Testis (tissue), 3 donors: ENCODE results near the gene MYO18B. TPM values are rescaled to one million over a fixed set of nuclear protein-coding genes. Genes with fewer than 3 reads are reported as not detected.

ENCODE experiments used
- DNase-seq: peaks from one replicate; pipeline ENCODE4 v3.0.0-alpha.2; 2019
- H3K27ac ChIP-seq, 2 donors: fragments of 200-600 bp; sonication (generic); one replicate each; pipeline ENCODE4 v1.5.1; 2019
- H3K27me3 ChIP-seq: fragments of 200-600 bp; sonication (generic); one replicate; pipeline ENCODE4 v1.5.1; 2019
- H3K36me3 ChIP-seq: fragments of 200-600 bp; sonication (generic); one replicate; pipeline ENCODE4 v1.5.1; 2017; ENCODE audit warnings: low read depth; ENCODE audit errors: missing control alignments
- H3K4me1 ChIP-seq: fragments of 200-600 bp; sonication (generic); one replicate; pipeline ENCODE4 v1.5.1; 2019
- H3K4me3 ChIP-seq, 2 donors: fragments of 200-600 bp; sonication (generic); one replicate each; pipeline ENCODE4 v1.5.1; 2017 to 2019
- H3K9me3 ChIP-seq: fragments of 200-600 bp; sonication (generic); one replicate; pipeline ENCODE4 v1.5.1; 2017
- CTCF ChIP-seq, 3 experiments: fragments of 450-650 bp in 2 of 3; fragments of 200-600 bp in 1 of 3; sonication (generic) in 1 of 3; IDR thresholded peaks; one replicate each; pipeline ENCODE4 v1.5.1; 2016 to 2019; ENCODE audit warnings: antibody characterized with exemption in 3 of 3, mild to moderate bottlenecking in 2 of 3, moderate library complexity in 1 of 3
- POLR2A ChIP-seq: fragments of 450-650 bp; IDR thresholded peaks from one replicate; pipeline ENCODE4 v1.6.1; 2017; ENCODE audit warnings: antibody characterized with exemption, mild to moderate bottlenecking, moderate library complexity
- WGBS, 2 donors: methylation state at CpG; one replicate each; pipeline ENCODE4 v1.1.5; 2018; 5-methylcytosine and 5-hydroxymethylcytosine counted together
- intact Hi-C: fragments of 100-400 bp; cut with DNase I; formaldehyde crosslinking; loops from one replicate; pipeline ENCODE4 v1.15.1; 2023; ENCODE audit warnings: low total_unique reads
- polyA plus RNA-seq: library from polyadenylated mRNA; stranded (reverse); fragments of 350-450 nt; fragmentation: Illumina TruSeq; extraction: RNeasy Lipid Tissue Mini Kit (QIAGEN cat#74804); gene quantifications from one replicate; pipeline ENCODE4 v1.2.3, GENCODE V29; 2014; ENCODE audit warnings: low read depth, low replicate concordance; ENCODE audit not compliant: insufficient read depth
- total RNA-seq, 2 donors: library from RNA; depleted of rRNA; stranded (reverse); fragments of >200 nt; gene quantifications; one replicate each; pipeline ENCODE4 v1.2.3, GENCODE V29; 2016

The MYO18B gene
- total and polyA plus RNA-seq, 3 donors from 2014 or later: 23.6 to 40.3 (median 28.6) TPM

DNA sequence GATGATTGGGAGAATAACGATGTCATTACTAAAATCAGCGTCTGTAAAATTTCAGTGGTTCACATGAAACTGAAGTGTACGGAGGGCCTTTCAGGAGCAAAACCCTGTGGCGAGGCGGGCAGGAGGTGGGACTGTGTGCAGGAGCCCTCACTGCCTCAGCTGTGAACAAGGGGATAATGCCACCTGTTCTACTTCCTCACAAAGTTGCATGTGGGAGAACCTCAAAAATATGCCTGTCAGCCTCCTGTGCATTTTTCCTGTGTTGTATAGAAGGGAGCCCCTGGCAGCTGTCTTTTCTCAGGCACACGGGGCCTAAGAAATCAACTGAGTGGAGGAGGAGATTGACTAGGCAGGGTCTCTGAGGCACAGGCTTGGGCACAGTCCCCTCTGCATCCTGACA is 43.0 kb upstream of the MYO18B start:
- H3K4me3 ChIP-seq: no peak overlapping the region
- no peak overlapping the region for H3K27ac ChIP-seq
- TF ChIP-seq CTCF (IDR thresholded peaks at IDR 0.05) (no peak), POLR2A (no peak)
- no peaks in the 10 kb centered on the region for H3K9me3 ChIP-seq
- H3K27me3 ChIP-seq: no peaks in the 10 kb centered on the region
- 94 to 96% methylated on average over 6 of the region's 6 CpGs for WGBS, 2 donors
- no peaks in the 10 kb centered on the region for H3K4me1 ChIP-seq
- no peaks in the 10 kb centered on the region for H3K36me3 ChIP-seq
- intact Hi-C loops: no loop called here
- no peak for DNase-seq

DNA sequence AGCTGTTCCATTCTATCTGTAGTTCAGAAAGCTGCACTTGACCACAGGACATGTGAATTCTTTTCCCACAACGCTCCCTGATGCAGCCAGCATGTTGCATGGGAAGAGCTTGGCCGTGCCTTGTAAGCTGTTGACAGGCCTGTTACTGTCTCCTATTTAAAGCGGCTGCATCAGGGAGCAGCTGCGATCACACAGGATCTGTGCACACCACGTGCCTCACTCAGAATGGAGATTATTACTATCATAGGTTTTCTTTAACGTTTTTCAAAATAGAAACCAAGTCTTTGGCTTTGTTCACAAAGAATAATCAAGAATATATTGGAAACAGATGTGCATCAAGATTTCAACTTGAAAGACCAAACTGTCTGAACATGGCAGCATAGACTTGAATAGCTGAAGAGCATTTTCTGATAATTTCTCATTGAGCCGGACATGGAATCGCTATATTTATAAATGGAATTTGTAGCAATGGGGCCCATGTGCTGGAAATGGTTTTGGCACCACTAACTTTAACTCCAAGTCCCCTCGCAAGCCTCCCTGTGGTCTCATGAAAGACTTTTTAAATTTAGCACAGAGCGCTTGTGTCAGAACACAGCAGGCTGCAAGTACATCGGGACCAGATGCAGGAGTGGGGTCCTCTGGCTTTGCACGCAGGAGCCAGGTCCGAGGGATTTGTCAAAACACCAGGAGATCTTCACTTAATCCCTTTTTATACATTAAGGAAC is 40.8 kb upstream of the MYO18B start:
- intact Hi-C loops: loop anchor here (10.0 kb wide), 1 partner anchor 236 kb away; no protein-coding TSS in a partner anchor
- no peaks in the 10 kb centered on the region for H3K27me3 ChIP-seq
- H3K9me3 ChIP-seq: no peaks in the 10 kb centered on the region
- TF ChIP-seq CTCF (IDR thresholded peaks at IDR 0.05) (no peak), POLR2A (no peak)
- DNase-seq: no peak
- no peak overlapping the region for H3K27ac ChIP-seq
- no peaks in the 10 kb centered on the region for H3K4me1 ChIP-seq
- WGBS, 2 donors: 65 to 69% methylated on average over 13 of the region's 13 CpGs
- H3K4me3 ChIP-seq: no peak overlapping the region
- no peaks in the 10 kb centered on the region for H3K36me3 ChIP-seq

- Histone ChIP-seq H3K4me1 (no peaks in the 10 kb centered on the region), H3K9me3 (no peaks in the 10 kb centered on the region), H3K36me3 (no peaks in the 10 kb centered on the region), H3K27ac (no peak overlapping the region), H3K27me3 (no peaks in the 10 kb centered on the region), H3K4me3 (no peak overlapping the region)
- no peak for DNase-seq
- intact Hi-C loops: loop anchor here (10.0 kb wide), 1 partner anchor 237 kb away; no protein-coding TSS in a partner anchor
- TF ChIP-seq CTCF (IDR thresholded peaks at IDR 0.05): peak in 1 of 3 experiments; percentile 31
- no peak for TF ChIP-seq POLR2A
Observed at GRCh38 chr22:25702040-25702439, 39.9 kb upstream of the MYO18B start.

- intact Hi-C loops: loop anchor here (10.0 kb wide), 1 partner anchor 238 kb away; no protein-coding TSS in a partner anchor
- DNase-seq: no peak
- Histone ChIP-seq H3K9me3 (no peaks in the 10 kb centered on the region), H3K4me3 (no peak overlapping the region), H3K36me3 (no peaks in the 10 kb centered on the region), H3K27me3 (no peaks in the 10 kb centered on the region), H3K27ac (no peak overlapping the region), H3K4me1 (no peaks in the 10 kb centered on the region)
- WGBS, 2 donors: 88 to 94% methylated on average over 7 of the region's 7 CpGs
- no peak for TF ChIP-seq POLR2A
- TF ChIP-seq CTCF (IDR thresholded peaks at IDR 0.05): no peak
Observed at GRCh38 chr22:25702571-25703167, 39.3 kb upstream of the MYO18B start.
